GM18909 (cell line): ENCODE results near the gene SSX4B.
"Not testable (repeated sequence)": the region's sequence is repeated elsewhere in the genome, so short reads cannot be mapped to it uniquely, and the experiment has no call there.

Experiments
- ATAC-seq: cut with Tn5 transposase; IDR thresholded peaks from one replicate; pipeline ENCODE4 v1.9.1; 2021; ENCODE audit warnings: mild to moderate bottlenecking; ENCODE audit not compliant: unreplicated experiment, poor library complexity

The SSX4B gene

DNA sequence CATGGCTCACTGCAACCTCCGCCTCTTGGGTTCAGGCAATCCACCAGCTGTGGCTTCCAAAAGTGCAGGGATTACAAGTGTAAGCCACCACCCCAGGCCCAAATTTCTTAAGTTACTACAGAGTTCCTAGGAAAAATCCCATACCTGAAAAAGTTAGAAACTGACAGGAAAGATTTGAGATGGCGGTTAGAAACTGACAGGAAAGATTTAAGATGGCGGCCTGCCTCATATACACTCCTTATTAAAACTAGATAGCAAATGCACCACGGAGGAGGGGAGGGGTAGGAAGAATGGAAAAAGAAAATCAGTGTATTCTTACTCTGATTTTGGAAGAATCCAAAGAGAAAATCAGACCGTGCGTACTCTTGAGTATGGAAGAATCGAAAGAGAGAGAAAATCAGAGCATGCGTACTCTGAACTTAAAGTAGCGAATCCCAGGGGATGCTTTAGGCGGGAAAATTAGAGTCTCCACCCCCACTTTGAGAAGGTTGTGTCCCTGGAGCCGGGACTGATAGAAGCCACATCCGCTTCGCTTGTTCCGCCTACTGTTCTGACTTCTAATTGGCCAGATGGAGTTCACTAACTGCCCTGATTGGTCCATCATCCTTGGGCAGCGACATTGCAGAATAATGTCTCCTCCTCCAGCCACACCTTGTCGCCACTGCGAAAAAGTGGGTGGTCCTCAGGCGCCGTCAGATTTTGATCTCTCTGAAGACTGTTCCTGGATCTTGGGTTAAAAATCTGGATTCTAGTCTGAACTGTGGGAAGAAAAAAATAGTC lies 55.3 kb downstream of the SSX4B start, which contains the start of gene SSX3:
Gene SSX3 (minus strand): TSS at position 389 of the 780 bp plus-strand sequence. CDS start 1,454 bp downstream, outside the sequence.
- not testable (repeated sequence) for ATAC-seq
